Measurements from ENCODE around the gene XXYLT1. TPM values are rescaled to one million over a fixed set of nuclear protein-coding genes. Genes with fewer than 3 reads are reported as not detected.

Gene XXYLT1
- polyA plus RNA-seq, 2 of the 4 experiments (the other 2 are of a cell fraction) = 11.9 to 12.0 TPM

DNA sequence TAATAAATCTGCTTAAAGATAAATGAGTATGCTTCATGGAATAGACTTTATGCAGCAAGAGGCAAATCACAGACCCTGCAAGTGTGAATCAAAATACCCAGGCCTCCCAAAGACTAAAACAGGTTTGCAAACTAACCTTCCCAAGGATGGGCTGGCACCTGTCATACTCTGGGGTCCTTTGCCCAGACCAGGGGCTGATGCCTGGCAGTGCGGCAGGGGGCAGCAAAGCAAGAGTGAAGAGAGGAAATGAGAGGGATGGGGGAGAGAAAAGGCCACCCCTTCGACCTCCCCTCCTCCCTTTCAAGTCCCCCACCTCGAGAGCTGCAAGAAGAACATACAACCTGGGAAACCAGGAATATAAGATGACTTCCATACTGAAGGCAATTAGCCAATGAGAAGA lies 31.8 kb downstream of the XXYLT1 start:
- POLR2A ChIA-PET = no interaction called here
- TF ChIP-seq, protein P1, sequence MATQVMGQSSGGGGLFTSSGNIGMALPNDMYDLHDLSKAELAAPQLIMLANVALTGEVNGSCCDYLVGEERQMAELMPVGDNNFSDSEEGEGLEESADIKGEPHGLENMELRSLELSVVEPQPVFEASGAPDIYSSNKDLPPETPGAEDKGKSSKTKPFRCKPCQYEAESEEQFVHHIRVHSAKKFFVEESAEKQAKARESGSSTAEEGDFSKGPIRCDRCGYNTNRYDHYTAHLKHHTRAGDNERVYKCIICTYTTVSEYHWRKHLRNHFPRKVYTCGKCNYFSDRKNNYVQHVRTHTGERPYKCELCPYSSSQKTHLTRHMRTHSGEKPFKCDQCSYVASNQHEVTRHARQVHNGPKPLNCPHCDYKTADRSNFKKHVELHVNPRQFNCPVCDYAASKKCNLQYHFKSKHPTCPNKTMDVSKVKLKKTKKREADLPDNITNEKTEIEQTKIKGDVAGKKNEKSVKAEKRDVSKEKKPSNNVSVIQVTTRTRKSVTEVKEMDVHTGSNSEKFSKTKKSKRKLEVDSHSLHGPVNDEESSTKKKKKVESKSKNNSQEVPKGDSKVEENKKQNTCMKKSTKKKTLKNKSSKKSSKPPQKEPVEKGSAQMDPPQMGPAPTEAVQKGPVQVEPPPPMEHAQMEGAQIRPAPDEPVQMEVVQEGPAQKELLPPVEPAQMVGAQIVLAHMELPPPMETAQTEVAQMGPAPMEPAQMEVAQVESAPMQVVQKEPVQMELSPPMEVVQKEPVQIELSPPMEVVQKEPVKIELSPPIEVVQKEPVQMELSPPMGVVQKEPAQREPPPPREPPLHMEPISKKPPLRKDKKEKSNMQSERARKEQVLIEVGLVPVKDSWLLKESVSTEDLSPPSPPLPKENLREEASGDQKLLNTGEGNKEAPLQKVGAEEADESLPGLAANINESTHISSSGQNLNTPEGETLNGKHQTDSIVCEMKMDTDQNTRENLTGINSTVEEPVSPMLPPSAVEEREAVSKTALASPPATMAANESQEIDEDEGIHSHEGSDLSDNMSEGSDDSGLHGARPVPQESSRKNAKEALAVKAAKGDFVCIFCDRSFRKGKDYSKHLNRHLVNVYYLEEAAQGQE (IDR thresholded peaks at IDR 0.05) = no peak
- TF ChIP-seq MYC (IDR thresholded peaks at IDR 0.05; ENCODE audit: borderline replicate concordance, low read length) = no peak
- no peak for TF ChIP-seq TFCP2L1 (CRISPR knock-in tag; IDR thresholded peaks at IDR 0.05)
- no peak for TF ChIP-seq HOXB13 (CRISPR knock-in tag; IDR thresholded peaks at IDR 0.05; ENCODE audit: low read depth)
- no peak for TF ChIP-seq CBX2 (IDR thresholded peaks at IDR 0.05; ENCODE audit: borderline replicate concordance, low read depth)
- no peak for TF ChIP-seq BHLHE40 (IDR thresholded peaks at IDR 0.05; ENCODE audit: low read depth, low read length)
- no peak for TF ChIP-seq ZFP36 (IDR thresholded peaks at IDR 0.05; ENCODE audit: borderline replicate concordance, partially characterized antibody)
- TF ChIP-seq NPAS2 (CRISPR knock-in tag; IDR thresholded peaks at IDR 0.05; ENCODE audit: borderline replicate concordance) = no peak
- TF ChIP-seq, protein P2, sequence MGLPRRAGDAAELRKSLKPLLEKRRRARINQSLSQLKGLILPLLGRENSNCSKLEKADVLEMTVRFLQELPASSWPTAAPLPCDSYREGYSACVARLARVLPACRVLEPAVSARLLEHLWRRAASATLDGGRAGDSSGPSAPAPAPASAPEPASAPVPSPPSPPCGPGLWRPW (IDR thresholded peaks at IDR 0.05) = no peak
- TF ChIP-seq, protein P3, sequence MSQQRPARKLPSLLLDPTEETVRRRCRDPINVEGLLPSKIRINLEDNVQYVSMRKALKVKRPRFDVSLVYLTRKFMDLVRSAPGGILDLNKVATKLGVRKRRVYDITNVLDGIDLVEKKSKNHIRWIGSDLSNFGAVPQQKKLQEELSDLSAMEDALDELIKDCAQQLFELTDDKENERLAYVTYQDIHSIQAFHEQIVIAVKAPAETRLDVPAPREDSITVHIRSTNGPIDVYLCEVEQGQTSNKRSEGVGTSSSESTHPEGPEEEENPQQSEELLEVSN (IDR thresholded peaks at IDR 0.05; ENCODE audit: borderline replicate concordance, low read depth) = no peak
- TF ChIP-seq POLR2A (IDR thresholded peaks at IDR 0.05; ENCODE audit: low read length) = no peak
- TF ChIP-seq CEBPB (IDR thresholded peaks at IDR 0.05) = no peak
- TF ChIP-seq, protein P4, sequence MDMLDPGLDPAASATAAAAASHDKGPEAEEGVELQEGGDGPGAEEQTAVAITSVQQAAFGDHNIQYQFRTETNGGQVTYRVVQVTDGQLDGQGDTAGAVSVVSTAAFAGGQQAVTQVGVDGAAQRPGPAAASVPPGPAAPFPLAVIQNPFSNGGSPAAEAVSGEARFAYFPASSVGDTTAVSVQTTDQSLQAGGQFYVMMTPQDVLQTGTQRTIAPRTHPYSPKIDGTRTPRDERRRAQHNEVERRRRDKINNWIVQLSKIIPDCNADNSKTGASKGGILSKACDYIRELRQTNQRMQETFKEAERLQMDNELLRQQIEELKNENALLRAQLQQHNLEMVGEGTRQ (IDR thresholded peaks at IDR 0.05) = no peak
- TF ChIP-seq, protein P5, sequence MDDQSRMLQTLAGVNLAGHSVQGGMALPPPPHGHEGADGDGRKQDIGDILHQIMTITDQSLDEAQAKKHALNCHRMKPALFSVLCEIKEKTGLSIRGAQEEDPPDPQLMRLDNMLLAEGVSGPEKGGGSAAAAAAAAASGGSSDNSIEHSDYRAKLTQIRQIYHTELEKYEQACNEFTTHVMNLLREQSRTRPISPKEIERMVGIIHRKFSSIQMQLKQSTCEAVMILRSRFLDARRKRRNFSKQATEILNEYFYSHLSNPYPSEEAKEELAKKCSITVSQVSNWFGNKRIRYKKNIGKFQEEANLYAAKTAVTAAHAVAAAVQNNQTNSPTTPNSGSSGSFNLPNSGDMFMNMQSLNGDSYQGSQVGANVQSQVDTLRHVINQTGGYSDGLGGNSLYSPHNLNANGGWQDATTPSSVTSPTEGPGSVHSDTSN (IDR thresholded peaks at IDR 0.05) = no peak
- no peak for TF ChIP-seq POLR2AphosphoS2 (conservative IDR thresholded peaks at IDR 0.05; ENCODE audit: low read length)
- TF ChIP-seq, protein P6, sequence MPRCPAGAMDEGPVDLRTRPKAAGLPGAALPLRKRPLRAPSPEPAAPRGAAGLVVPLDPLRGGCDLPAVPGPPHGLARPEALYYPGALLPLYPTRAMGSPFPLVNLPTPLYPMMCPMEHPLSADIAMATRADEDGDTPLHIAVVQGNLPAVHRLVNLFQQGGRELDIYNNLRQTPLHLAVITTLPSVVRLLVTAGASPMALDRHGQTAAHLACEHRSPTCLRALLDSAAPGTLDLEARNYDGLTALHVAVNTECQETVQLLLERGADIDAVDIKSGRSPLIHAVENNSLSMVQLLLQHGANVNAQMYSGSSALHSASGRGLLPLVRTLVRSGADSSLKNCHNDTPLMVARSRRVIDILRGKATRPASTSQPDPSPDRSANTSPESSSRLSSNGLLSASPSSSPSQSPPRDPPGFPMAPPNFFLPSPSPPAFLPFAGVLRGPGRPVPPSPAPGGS (IDR thresholded peaks at IDR 0.05) = no peak
- TF ChIP-seq JUN (IDR thresholded peaks at IDR 0.05) = no peak
- TF ChIP-seq FOXS1 (CRISPR knock-in tag; IDR thresholded peaks at IDR 0.05) = no peak
- Histone ChIP-seq H3K4me3 (no peak overlapping the region), H3K4me2 (no peak overlapping the region), H3K4me1 (no peaks in the 10 kb centered on the region), H3K9me3 (no peaks in the 10 kb centered on the region), H3K27ac (no peak overlapping the region)
- no peak for FAIRE-seq
- CTCF ChIA-PET = interaction anchor here (2.5 kb wide), 1 partner anchor 556 kb away, joined by 8 read pairs; no protein-coding TSS in a partner anchor
- 84% methylated on average over 3 of the region's 3 CpGs for WGBS (ENCODE audit: missing lambda C conversion rate)
- no peak for ATAC-seq
- no peak for DNase-seq (ENCODE audit: low read depth in 1 of 2, low spot score in 1 of 2)

DNA sequence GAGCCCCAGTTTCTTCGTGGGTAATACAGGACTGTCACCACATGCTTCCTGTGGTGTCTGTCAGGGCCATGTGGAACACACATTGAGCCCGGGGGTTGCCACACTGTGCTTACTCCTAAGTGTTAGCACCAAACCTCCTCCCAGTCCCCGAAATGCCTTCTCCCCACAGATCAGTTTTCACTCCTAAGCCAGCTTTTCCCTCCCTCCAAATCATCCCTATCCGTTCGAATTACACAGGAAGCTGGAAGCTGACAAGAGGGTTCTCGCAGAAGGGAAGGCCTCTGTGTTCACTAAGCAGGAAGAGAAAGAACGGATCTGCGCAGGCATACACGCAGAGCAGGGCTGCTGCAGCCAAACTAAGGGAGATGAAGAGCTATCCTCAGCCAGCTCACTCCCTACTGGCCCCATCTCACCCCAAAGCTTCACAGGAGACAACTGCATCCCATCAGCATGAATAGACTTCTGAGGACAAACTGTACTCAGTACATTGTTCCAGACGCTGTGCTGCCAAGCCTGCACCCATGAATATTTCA lies 32.3 kb downstream of the XXYLT1 start:
- ChIA-PET CTCF (interaction anchor here (2.5 kb wide), 1 partner anchor 556 kb away, joined by 8 read pairs; no protein-coding TSS in a partner anchor), POLR2A (no interaction called here)
- Histone ChIP-seq H3K4me3 (no peak overlapping the region), H3K4me1 (no peaks in the 10 kb centered on the region), H3K9me3 (no peaks in the 10 kb centered on the region), H3K4me2 (no peak overlapping the region), H3K27ac (no peak overlapping the region)
- WGBS (ENCODE audit: missing lambda C conversion rate) = 94% methylated on average over 9 of the region's 10 CpGs
- no peak for DNase-seq (ENCODE audit: low read depth in 1 of 2, low spot score in 1 of 2)
- no peak for ATAC-seq
- no peak for TF ChIP-seq ZSCAN20 (CRISPR knock-in tag; IDR thresholded peaks at IDR 0.05)
- FAIRE-seq = no peak

Measured in A549 (cell line).